Measurements from ENCODE around the gene CCNI.

DNA sequence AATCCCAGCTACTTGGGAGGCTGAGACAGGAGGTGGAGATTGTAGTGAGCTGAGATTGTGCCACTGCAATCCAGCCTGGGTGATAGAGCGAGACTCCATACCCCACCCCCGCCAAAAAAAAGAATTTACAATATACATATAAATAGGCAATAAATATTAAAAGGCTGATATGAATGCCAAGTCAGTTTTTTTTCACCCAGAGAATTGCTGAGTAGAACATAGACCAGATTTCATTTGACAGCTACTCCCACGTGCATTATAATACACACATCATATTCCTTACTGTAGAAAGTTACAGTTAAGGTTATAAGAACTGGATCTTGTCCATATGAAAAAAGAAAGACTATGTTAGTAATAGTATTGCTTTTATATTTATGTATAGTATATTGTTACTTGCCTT is 18.7 kb upstream of the CCNI start:
- TF ChIP-seq, protein P1, sequence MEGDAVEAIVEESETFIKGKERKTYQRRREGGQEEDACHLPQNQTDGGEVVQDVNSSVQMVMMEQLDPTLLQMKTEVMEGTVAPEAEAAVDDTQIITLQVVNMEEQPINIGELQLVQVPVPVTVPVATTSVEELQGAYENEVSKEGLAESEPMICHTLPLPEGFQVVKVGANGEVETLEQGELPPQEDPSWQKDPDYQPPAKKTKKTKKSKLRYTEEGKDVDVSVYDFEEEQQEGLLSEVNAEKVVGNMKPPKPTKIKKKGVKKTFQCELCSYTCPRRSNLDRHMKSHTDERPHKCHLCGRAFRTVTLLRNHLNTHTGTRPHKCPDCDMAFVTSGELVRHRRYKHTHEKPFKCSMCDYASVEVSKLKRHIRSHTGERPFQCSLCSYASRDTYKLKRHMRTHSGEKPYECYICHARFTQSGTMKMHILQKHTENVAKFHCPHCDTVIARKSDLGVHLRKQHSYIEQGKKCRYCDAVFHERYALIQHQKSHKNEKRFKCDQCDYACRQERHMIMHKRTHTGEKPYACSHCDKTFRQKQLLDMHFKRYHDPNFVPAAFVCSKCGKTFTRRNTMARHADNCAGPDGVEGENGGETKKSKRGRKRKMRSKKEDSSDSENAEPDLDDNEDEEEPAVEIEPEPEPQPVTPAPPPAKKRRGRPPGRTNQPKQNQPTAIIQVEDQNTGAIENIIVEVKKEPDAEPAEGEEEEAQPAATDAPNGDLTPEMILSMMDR (IDR thresholded peaks at IDR 0.05): no peak
- TF ChIP-seq ZFX (IDR thresholded peaks at IDR 0.05; ENCODE audit: borderline replicate concordance): no peak

Data from 22Rv1 (cell line).